ENCODE data around the gene RFX1.
A peak's percentile ranks its signal among the peaks of the same experiment; 100 is the strongest.
"Not testable (repeated sequence)": the region's sequence is repeated elsewhere in the genome, so short reads cannot be mapped to it uniquely, and the experiment has no call there.

RFX1 gene

DNA sequence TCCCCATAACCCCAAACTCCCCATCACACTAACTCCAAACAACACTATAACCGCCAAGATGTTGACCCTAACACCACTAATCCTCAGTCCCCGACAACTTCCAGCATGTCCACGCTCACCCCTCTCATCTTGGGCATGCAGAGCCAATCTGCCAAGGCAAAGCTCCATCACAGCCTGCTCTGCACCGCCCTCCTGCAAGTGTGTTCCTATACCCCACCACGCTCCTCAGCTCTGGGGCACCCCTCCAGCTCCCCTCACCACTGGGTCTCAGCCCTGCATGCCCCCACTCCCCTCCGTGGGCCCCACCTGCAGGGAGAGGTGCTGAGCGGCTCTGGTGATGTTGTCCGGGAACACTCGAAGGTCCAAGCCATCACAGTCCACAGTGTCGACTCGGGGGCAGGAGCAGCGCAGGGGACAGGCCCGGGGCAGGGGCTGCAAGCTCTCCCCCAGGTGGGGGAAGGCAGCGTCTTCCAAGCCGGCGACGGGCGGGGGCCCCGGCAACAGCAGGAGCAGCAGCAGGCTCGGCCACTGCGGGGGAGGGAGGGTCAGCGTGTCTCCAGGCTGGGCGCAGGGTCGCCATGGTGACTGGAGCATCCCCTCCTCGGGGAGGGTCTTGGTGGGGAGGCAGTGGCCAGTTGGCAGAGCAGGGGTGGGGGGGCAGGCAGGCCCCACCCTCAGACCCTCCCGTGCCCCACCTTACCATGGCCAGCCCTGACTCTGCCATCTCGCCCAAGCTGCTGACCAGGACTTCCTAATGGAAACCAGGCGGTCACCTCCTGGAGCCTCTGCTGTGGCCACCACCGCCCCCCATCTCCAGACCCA, 68.4 kb downstream of the RFX1 start:
- peak in 9 of 51 donors; percentile 5 to 46 (median 26) for DNase-seq

DNA sequence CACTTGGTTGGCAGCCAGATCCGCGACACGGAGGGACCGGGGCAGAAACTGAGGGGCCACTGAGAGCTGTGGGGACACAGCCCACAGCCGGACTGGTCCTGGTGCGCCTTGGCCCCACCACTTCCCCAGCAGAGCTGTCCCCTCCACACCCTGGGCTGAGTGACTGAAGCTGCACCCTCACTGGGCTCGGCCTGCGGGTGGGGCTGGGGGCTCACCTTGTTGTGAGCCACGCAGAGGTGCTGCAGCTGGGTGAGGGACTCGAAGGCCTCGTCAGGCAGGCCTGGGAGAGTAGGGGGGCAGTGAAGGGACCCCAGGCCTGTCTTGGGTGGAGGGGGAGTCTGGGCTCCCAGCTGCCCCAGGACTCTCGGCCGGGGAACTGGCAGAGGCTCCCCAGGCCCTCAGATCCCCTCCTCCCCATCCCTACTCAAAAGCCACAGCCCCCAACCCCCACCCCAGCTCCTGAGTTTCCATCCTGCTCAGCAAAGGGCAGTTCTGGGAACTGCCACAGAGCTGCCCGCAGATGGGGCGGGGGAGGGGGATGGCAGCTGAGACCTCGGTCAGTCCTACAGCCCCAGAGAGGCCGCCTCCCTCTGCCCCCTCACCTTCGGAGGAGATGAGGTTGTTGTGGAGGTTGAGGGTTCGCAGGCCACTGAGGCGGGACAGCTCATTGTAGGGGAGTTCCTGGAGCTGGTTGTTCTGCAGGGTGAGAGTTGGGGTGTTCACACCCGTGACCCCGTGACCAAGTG, 70.2 kb downstream of the RFX1 start:
- no peak for DNase-seq

DNA sequence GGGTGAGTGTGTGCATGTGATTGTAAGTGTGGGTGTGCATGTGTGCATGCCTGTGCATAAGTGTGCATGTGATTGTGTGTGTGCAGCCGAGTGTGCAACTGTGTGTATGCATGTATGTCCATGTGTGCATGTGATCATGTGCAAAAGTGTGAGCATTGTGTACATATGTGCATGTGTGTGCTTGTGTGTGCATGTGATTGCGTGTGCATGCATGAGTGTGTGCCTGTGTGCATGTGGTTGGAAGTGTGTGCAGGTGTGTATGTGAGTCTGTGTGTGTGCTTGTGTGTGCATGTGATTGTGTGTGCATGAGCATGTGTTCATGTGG, 71.4 kb downstream of the RFX1 start:
- no peak for DNase-seq

DNA sequence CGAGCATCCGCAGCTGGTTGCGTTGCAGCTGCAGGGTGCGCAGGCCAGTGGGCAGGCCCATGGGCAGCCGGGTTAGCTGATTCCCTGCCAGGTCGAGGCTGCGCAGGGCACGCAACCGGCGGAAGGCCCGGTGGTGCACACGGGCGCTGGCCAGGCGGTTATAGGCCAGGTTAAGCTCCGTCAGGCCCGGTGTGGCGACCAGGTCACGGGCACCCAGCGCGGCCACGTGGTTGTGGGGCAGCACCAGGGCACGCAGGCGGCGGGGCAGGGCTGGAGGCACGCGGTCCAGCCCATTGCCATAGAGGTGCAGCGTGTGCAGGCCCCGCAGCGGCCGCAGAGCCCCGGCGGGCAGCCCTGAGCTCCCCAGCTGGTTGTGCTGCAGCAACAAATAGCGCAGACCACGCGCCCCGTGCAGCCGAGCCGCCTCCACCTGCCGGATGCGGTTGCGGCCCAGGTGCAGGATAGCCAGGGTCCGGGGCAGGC, 73.2 kb downstream of the RFX1 start:
- no peak for DNase-seq

DNA sequence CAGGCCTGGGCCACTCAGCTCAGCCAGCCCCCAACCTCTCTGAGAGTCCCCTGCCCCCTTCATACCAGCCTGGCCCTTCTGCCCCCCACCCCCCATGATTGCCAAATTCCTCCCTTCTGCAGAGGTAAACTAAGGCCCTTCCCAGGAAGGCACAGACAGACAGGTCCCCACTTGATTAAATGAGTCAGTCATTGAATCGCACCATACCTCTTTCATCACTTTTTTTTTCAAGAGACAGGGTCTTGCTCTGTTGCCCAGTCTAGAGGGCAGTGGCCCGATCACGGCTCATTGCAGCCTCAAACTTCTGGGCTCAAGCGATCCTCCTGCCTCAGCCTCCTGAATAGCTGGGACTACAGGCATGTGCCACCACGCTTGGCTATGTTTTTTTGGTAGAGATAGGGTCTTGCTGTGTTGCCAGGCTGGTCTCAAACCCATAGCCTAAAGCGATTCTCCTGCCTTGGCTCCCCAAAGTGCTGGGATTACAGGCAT, 73.9 kb downstream of the RFX1 start:
- no peak for DNase-seq

DNA sequence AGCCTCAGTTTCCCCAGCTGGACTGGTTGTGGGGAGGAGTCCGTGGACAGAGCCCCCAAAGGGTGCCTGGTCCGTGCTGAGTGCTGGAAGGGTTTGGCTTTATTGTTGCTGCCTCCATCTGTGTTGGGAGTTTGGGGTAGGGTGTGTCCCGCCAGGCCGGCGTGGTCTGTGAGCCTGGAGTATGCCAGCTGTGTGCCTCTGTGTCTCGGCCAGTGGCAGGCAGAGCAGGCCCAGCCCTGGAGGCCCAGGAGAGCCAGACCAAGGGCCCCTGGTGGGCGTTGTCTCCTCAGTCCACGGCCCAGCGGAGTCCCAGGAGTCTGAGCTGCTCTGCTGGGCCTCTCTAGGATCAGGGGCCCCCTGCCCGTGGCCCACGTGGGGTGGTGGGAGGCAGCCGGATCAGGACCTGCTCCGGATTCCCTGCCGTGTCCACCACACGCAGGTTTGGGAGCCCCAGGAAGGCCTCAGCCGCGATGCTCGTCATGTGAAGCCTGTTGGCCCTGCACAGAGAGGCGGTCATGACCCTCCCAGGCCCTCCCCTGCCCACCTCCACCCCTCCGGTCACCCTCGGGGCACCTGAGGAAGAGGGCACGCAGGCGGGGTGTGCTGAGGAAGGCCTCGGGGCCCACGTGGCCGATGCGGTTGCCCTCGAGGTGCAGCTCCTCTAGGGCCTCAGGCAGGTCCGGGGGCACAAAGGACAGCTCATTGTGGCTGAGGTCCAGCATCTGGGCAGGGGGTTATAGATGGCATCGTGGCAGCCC, 74.5 kb downstream of the RFX1 start:
- DNase-seq = no peak

DNA sequence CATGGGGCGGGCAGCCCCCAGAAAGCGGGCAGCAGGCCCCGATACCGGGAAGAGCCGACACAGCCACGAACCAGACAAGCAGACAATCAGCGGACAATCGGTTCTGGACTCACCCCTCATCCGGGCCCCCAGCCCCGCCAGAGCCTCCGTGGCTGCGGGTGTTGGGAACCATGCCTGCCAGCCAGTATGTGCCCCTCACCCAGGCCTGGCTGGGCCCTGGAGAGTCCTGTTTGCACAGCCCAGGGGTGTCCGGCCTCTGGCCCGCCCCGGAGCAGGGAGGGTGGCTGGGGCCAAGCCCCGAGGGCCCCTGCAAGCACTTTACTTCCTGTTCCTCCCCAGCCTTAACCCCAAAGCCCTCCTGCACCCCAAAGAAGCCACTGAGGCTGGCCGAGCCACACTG, 75.7 kb downstream of the RFX1 start:
- DNase-seq = no peak

DNA sequence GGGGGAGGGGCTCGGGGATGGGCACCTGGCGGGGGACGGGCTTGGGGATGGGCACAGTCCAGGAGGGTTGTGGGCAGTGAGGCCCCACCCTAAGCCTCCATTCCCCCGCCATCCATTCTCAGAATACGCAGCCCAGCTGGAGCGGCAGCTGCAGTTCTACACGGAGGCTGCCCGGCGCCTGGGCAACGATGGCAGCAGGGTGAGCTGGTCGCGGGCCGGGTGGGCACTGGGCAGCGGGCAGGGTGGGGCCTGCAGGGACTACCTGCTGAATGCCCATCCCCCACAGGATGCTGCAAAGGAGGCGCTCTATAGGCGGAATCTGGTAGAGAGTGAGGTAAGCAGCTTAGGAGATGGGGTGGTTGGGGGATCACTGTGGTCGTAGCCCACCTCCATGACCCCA, 76.2 kb downstream of the RFX1 start:
- DNase-seq = no peak

DNA sequence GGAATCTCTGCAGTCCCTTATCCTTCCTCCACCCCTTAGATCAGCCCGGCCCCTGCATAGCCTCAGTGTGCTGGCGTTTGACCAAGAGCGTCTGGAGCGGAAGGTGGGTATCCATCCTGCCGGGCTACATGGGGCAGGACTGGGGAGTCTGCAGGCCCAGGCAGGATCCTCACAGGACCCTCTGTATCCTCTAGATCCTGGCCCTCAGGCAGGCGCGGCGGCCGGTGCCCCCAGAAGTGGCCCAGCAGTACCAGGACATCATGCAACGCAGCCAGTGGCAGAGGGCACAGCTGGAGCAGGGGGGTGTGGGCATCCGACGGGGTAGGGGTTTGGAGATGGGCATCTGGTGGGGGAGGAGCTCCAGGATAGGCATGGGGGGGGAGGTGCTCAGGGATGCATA, 76.8 kb downstream of the RFX1 start:
- no peak for DNase-seq

DNA sequence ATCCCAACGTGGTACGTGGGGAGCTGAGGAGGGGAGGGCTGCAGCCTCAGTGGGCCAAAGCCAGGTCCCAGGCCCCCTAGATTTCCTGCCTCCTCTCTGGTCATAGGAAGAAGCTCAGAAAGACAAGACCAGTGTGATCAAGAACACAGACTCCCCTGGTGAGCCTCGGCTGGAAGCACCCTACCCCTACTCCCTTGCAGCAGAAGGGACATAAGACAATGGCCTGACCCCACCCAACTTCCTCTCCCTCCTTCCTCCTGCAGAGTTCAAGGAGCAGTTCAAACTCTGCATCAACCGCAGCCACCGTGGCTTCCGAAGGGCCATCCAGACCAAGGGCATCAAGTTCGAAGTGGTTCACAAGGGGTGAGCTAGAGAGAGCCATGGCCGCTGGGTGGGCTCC, 79.4 kb downstream of the RFX1 start:
- no peak for DNase-seq

DNA sequence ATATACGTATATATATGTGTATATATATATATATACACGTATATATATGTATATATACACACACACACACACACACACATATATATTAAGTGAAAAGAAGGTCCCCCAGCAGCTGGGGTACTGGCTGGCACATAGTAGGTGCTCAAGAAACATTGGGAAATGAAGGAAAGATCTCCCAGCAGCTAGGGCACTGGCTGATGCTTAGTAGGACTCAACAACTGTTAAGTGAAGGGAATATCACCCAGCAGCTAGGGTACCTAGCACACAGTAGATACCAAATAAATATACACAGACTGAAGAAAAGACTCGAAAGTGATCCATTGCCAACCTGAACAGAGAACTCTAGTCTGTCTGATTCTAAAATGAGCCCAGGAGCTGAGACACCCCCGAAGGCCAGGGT, 80.1 kb downstream of the RFX1 start:
- no peak for DNase-seq

DNA sequence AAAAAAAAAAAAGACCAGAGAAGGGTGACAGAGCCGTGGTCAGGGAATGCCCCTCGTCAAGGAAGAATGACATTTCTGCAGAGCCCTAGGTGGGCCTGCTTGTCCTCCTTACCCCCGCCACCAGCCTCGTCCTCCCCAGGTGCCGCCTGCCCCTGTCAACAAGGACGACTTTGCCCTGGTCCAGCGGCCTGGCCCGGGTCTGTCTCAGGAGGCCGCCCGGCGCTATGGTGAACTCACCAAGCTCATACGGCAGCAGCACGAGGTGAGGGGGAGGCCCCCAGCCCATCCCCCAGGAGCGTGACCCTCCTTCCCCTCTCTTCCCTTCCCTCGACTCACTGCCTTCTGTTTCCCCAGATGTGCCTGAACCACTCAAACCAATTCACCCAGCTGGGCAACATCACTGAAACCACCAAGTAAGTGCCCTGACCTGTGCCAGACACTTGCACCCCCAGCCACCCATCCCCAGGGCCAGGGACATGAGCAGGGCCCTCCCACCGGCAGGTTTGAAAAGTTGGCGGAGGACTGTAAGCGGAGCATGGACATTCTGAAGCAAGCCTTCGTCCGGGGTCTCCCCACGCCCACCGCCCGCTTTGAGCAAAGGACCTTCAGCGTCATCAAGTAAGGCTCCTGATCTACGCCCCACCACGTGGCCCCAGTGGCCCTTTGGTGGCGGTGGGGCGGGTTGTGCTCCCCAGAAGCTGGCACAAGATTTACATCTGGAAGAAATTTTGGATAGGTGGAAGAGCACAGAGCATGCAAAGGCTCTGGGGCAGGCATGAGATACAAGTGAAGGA, 82.7 kb downstream of the RFX1 start:
- DNase-seq = no peak

DNA sequence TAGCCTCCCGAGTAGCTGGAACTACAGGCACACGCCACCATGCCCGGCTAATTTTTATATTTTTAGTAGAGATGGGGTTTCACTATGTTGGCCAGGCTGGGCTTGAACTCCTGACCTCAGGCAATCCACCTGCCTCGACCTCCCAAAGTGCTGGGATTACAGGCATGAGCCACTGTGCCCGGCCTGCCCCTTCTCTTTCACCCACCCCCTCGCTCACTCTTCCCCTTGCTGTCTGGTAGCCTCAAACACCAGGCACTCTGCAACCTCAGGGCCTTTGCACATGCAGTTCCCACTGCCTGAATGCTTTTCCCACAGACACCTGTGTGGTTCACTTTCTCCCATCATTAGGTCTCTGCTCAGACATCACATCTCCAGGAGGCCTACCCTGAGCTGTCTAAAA, 84.0 kb downstream of the RFX1 start:
- DNase-seq = not testable (repeated sequence)

DNA sequence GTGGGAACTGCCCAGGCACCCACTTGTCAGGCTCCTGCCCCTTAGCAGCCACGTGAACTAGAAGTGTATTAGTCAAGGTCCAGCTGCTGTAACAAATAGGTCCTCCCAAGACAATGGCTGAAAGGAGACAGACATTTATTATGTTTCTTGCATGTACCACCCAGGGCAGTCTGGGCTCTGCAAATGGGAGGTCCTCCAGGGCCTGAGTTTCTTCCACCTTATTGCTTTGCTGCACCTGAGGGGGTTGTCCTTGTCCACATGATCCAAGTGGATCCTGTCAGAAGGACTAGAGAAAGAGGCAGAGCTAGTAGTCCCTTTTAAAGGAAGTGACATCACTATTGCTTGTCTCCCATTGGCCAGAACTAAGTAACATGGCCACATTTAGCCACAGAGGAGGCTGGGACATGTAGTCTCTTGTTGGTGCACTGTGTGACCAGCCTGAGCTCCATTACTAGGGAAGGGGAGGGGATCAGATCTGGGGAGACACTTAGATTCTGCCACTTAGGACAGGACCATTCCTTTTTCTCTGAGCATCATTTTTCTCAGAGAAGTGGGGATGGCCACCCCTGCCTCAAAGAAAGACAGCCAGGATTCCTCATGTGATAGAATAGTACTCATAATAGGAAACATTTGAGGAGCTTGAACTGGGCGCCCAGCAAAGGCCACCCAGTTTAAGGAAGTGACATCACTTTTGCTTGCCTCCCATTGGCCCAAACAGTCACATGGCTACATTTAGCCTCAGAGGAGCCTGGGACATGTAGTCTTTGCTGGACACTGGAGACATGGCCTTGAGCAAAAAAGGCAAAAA, 85.0 kb downstream of the RFX1 start:
- DNase-seq = peak in 21 of 51 donors; percentile 2 to 50 (median 14)

DNA sequence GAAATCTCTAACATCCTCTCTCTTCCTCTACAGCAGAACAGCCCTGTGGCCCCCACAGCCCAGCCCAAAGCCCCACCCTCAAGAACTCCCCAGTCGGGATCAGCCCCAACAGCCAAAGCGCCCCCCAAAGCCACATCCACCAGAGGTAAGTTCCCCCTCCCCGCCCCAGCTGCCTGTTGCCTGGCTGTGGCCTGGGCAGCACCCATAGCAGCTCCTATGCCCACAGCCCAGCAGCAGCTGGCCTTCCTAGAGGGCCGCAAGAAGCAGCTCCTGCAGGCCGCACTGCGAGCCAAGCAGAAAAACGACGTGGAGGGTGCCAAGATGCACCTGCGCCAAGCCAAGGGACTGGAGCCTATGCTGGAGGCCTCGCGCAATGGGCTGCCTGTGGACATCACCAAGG, 85.6 kb downstream of the RFX1 start:
- no peak for DNase-seq

DNA sequence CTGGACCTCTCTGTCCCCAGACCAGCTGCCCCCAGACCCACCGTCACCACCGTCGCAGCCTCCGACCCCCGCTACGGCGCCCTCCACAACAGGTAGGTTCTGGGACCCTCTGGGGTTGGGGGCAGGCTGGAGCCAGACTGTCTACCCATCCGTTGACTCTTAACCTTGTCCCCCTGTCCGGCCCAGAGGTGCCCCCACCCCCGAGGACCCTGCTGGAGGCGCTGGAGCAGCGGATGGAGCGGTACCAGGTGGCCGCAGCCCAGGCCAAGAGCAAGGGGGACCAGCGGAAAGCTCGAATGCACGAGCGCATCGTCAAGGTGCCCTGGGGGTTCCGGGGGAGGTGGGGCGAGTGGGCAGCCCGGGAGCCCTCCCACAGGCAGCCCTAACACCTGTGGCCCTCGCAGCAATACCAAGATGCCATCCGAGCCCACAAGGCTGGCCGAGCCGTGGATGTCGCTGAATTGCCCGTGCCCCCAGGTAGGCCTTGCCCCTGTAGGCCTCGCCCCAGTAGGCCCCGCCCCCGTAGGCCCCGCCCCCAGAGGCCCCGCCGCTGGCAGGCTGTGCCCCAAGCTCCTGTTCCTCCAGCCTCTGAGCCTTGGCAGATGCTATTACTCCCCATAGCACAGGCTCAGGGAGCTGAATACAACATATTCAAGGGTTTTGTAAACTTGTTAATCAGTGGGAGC, 87.3 kb downstream of the RFX1 start:
- DNase-seq = no peak

DNA sequence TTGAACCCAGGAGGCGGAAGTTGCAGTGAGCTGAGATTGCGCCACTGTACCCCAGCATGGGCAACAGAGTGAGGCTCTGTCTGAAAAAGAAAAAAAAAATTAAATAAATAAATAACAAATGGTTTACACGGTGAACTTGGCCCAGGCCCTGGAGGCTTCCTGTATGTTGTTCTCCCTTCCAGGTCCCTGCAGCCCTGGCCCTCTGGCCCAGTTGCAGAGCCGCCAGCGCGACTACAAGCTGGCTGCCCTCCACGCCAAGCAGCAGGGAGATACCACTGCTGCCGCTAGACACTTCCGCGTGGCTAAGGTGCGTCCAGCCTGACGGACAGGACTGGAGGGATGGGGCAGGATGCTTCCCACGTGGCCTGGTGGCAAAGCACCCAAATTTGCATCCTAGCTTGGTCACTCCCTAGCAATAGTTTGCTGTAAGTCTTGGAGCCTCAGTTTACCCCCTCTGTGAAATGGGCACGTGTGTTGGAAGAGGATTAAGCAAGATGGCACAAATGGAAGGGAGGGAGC, 88.2 kb downstream of the RFX1 start:
- DNase-seq = no peak

DNA sequence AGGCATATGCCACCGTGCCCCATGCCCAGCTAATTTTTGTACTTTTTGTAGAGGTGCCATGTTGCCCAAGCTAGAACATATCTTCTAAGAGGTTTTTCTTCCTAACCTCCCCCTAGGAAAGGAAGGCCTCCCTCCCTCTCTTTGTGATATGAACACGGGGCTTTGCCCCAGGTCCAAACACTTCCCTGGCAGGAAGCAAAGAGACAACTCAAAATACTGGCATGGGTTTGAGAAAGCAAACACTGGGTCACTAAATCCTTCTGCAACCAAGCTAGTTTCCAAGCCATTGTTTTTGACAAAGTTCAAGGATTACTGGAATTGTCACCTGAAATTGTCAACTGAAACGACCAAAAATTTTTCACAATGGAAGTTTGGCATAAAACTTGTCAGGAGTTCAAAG, 91.3 kb downstream of the RFX1 start:
- no peak for DNase-seq

DNA sequence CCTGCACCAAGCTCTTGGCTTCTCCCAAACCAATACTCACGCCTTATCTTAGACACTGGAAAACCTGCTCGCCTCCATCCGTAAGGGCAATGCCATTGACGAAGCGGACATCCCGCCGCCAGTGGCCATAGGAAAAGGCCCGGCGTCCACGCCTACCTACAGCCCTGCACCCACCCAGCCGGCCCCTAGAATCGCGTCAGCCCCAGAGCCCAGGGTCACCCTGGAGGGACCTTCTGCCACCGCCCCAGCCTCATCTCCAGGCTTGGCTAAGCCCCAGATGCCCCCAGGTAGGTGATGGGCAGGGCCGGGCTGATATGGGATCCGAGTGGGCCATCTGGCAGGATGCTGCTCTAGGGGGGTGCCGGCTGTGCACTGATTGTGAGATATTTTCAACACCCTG, 92.8 kb downstream of the RFX1 start:
- no peak for DNase-seq
